ENCODE data around the gene STXBP4. TPM values are rescaled to one million over a fixed set of nuclear protein-coding genes. Genes with fewer than 3 reads are reported as not detected.
A peak's percentile ranks its signal among the peaks of the same experiment; 100 is the strongest.

STXBP4 gene
- total RNA-seq, 2 donors from 2014 or later = 12.7 to 31.4 TPM

GRCh38 chr17:55023626-55024025 is 55.1 kb downstream of the STXBP4 start:
- H3K4me1 ChIP-seq (ENCODE audit: control insufficient read depth in 1 of 2, low read depth in 2 of 2) = no peaks in the 10 kb centered on the region
- TF ChIP-seq CTCF (IDR thresholded peaks at IDR 0.05) = no peak
- H3K36me3 ChIP-seq = no peaks in the 10 kb centered on the region
- no peak overlapping the region for H3K4me3 ChIP-seq
- DNase-seq (ENCODE audit: low spot score) (no peak), ATAC-seq (ENCODE audit: insufficient number of reproducible peaks, low FRiP score, low read depth) (no peak)
- H3K27ac ChIP-seq = no peak overlapping the region
- no peaks in the 10 kb centered on the region for H3K27me3 ChIP-seq (replicated peaks; ENCODE audit: insufficient read depth)
- no peaks in the 10 kb centered on the region for H3K9me3 ChIP-seq

DNA sequence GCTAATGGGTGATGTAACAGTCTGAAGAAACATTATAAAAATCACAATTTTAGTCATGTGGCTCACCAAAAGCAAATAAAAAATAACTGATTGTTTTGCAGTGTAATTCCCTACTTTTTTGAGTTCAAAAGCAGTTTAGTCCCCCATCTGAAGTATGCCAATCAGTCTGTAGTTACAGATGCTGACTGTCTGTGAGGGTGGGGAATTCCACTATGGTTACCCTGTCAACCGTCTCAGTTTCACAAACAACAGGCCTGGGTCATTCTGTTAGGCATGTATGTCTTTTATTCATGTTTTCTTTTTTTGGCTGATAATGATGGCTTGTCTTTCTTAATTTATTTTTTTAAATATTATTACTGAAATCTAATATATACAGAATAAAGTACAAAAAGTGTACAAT is 69.3 kb downstream of the STXBP4 start:
- Histone ChIP-seq H3K27me3 (replicated peaks; ENCODE audit: insufficient read depth) (no peaks in the 10 kb centered on the region), H3K4me3 (no peak overlapping the region), H3K36me3 (no peaks in the 10 kb centered on the region), H3K4me1 (ENCODE audit: control insufficient read depth in 1 of 2, low read depth in 2 of 2) (no peaks in the 10 kb centered on the region), H3K27ac (no peak overlapping the region), H3K9me3 (no peaks in the 10 kb centered on the region)
- ATAC-seq (ENCODE audit: insufficient number of reproducible peaks, low FRiP score, low read depth) (no peak), DNase-seq (ENCODE audit: low spot score) (no peak)
- TF ChIP-seq CTCF (IDR thresholded peaks at IDR 0.05) = no peak

DNA sequence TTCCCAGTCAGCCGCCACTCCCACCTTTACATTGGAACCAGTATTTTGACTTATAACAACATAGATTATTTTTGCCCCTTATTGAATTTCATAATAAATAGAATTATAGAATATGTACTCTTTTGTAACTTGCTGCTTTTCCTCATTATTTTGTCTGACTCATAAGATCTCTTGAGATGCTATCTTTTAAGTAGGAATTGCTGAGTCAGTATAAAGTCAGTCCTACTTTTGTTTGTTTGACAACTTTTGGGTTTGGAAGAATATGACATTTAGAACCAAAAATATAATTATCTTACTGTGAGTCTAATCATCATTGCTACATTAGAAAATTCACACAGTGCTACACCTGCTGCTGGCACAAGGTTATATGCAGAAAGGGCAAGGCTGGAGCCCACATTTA is 69.7 kb downstream of the STXBP4 start:
- no peaks in the 10 kb centered on the region for H3K36me3 ChIP-seq
- H3K4me1 ChIP-seq (ENCODE audit: control insufficient read depth in 1 of 2, low read depth in 2 of 2) = no peaks in the 10 kb centered on the region
- no peak for ATAC-seq (ENCODE audit: insufficient number of reproducible peaks, low FRiP score, low read depth)
- H3K27me3 ChIP-seq (replicated peaks; ENCODE audit: insufficient read depth) = no peaks in the 10 kb centered on the region
- no peaks in the 10 kb centered on the region for H3K9me3 ChIP-seq
- TF ChIP-seq CTCF (IDR thresholded peaks at IDR 0.05) = no peak
- no peak for DNase-seq (ENCODE audit: low spot score)
- H3K27ac ChIP-seq = no peak overlapping the region
- no peak overlapping the region for H3K4me3 ChIP-seq

- no peak for DNase-seq (ENCODE audit: low spot score)
- no peaks in the 10 kb centered on the region for H3K36me3 ChIP-seq
- no peaks in the 10 kb centered on the region for H3K27me3 ChIP-seq (replicated peaks; ENCODE audit: insufficient read depth)
- no peaks in the 10 kb centered on the region for H3K4me1 ChIP-seq (ENCODE audit: control insufficient read depth in 1 of 2, low read depth in 2 of 2)
- H3K4me3 ChIP-seq = no peak overlapping the region
- H3K27ac ChIP-seq = no peak overlapping the region
- ATAC-seq (ENCODE audit: insufficient number of reproducible peaks, low FRiP score, low read depth) = no peak
- H3K9me3 ChIP-seq = no peaks in the 10 kb centered on the region
- no peak for TF ChIP-seq CTCF (IDR thresholded peaks at IDR 0.05)
Observed at GRCh38 chr17:55040611-55041010, 72.0 kb downstream of the STXBP4 start.

DNA sequence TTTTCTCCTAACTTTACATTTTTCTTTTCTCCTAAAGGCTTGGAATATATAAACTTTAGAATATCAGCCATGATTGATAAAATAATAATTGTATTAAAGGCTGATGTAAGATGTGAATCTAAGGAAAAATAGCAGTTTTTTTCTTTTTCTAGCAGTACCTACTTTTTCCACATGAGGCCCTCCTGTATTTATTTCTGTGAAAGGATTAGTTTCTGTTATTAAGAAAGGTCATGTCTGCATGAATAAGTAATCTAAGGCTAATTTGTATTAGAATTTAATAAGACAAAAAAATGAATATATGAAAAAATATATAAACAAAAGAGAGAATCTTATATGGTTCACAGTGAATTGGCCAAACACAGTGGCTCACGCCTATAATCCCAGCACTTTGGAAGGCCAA is 85.3 kb downstream of the STXBP4 start:
- Histone ChIP-seq H3K36me3 (no peaks in the 10 kb centered on the region), H3K27me3 (replicated peaks; ENCODE audit: insufficient read depth) (no peaks in the 10 kb centered on the region), H3K9me3 (no peaks in the 10 kb centered on the region), H3K4me1 (ENCODE audit: control insufficient read depth in 1 of 2, low read depth in 2 of 2) (no peaks in the 10 kb centered on the region), H3K27ac (no peak overlapping the region), H3K4me3 (no peak overlapping the region)
- no peak for DNase-seq (ENCODE audit: low spot score)
- peak; percentile 17 for TF ChIP-seq CTCF (IDR thresholded peaks at IDR 0.05)
- ATAC-seq (ENCODE audit: insufficient number of reproducible peaks, low FRiP score, low read depth) = no peak
